Measurements from ENCODE around the gene RPTOR.

The RPTOR gene

DNA sequence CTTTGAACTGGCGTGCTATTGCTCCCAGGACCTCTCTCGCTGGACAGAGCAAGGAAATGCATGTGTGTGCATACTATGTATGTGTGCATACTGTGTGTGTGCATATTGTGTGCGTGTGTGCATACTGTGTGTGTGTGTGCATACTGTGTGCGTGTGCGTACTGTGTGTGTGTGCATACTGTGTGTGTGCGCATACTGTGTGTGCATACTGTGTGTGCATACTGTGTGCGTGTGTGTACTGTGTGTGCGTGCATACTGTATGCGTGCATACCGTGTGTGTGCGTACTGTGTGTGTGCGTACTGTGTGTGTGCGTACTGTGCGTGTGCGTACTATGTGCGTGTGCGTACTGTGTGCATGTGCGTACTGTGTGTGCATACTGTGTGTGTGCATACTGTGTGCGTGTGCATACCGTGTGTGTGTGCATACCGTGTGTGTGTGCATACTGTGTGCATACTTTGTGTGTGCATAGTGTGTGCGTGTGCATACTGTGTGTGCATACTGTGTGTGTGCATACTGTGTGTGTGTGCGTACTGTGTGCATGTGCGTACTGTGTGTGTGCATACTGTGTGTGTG, 89.4 kb downstream of the RPTOR start:
- no peaks in the 10 kb centered on the region; the same call in 1 of the 2 replicates for H3K36me3 ChIP-seq
- TF ChIP-seq, protein P1, sequence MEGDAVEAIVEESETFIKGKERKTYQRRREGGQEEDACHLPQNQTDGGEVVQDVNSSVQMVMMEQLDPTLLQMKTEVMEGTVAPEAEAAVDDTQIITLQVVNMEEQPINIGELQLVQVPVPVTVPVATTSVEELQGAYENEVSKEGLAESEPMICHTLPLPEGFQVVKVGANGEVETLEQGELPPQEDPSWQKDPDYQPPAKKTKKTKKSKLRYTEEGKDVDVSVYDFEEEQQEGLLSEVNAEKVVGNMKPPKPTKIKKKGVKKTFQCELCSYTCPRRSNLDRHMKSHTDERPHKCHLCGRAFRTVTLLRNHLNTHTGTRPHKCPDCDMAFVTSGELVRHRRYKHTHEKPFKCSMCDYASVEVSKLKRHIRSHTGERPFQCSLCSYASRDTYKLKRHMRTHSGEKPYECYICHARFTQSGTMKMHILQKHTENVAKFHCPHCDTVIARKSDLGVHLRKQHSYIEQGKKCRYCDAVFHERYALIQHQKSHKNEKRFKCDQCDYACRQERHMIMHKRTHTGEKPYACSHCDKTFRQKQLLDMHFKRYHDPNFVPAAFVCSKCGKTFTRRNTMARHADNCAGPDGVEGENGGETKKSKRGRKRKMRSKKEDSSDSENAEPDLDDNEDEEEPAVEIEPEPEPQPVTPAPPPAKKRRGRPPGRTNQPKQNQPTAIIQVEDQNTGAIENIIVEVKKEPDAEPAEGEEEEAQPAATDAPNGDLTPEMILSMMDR (IDR thresholded peaks at IDR 0.05; ENCODE audit: low read depth, low read length): no peak
- no peak for DNase-seq

DNA sequence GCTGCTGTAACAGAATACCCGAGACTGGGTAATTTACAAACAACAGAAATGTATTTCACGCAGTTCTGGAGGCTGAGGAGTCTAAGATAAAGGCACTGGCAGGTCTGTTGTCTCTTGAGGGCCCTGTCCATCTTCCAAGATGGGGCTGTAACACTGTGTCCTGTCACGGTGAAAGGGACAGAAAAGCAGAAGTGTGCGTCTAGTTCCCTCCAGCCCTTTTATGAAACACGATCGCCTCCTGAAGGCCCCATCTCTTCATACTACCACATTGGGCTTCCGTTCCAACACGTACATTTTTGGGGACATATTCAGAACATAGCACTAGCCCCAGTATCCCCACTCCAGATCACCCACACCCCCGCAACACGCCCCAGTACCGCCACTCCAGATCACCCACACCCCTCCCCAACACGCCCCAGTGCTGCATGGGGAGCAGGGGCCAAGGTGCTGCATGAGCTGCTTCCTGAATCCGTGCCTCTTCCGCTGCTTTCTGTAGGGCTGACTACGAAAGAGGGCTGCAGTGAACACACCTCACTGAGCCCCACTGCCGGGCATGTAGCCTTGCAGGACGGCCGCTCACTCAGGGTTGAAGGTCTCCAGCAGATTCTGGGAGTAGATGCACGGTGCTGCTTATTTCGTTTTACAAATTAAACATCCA, 91.9 kb downstream of the RPTOR start:
- no peaks in the 10 kb centered on the region for H3K9me3 ChIP-seq
- H3K36me3 ChIP-seq: no peaks in the 10 kb centered on the region; the same call in 1 of the 2 replicates
- H3K4me1 ChIP-seq: peaks cover 5% of the 10 kb centered on the region; the same call in 1 of the 2 replicates
- no peak overlapping the region for H3K4me3 ChIP-seq (ENCODE audit: low read depth, low read length)
- H3K27me3 ChIP-seq: no peaks in the 10 kb centered on the region
- TF ChIP-seq, protein P1 (IDR thresholded peaks at IDR 0.05; ENCODE audit: low read depth, low read length): no peak
- no peak for DNase-seq

More for the DNA sequence above, 89.4 kb downstream of the RPTOR start:
- no peaks in the 10 kb centered on the region; the same call in none of the 2 replicates for H3K4me1 ChIP-seq
- no peaks in the 10 kb centered on the region; the same call in 1 of the 2 replicates for H3K9me3 ChIP-seq
- no peak overlapping the region for H3K4me3 ChIP-seq (ENCODE audit: low read depth, low read length)
- no peaks in the 10 kb centered on the region for H3K27me3 ChIP-seq

- TF ChIP-seq, protein P1 (IDR thresholded peaks at IDR 0.05; ENCODE audit: low read depth, low read length): no peak
- Histone ChIP-seq H3K4me1 (peaks cover 5% of the 10 kb centered on the region; the same call in 1 of the 2 replicates), H3K36me3 (no peaks in the 10 kb centered on the region; the same call in 1 of the 2 replicates), H3K27me3 (no peaks in the 10 kb centered on the region), H3K9me3 (no peaks in the 10 kb centered on the region), H3K4me3 (ENCODE audit: low read depth, low read length) (no peak overlapping the region)
- DNase-seq: no peak
Observed at GRCh38 chr17:80637048-80637781, 92.6 kb downstream of the RPTOR start.

DNA sequence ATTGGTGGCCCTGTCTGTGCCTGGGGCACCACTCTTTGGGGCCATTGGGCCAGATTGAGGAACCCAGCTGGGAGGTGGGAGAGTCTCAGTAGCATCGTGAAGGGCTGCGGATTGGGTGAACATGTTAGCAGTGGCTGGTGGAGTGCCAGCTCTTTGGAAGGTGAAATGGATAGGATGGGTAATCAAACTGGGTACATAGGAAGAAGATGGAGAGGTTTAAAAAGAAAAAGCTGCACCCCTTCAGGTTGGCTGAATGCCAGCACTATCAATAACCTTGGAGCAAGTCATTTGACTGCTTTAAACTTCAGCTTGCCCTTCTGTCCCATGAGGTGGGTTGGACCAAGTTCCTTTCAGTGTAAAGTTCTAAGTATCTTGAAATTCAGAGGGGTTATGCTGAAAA, 95.0 kb downstream of the RPTOR start:
- peaks cover 5% of the 10 kb centered on the region; the same call in 1 of the 2 replicates for H3K4me1 ChIP-seq
- no peak for DNase-seq
- peaks cover 4% of the 10 kb centered on the region; the same call in 1 of the 2 replicates for H3K36me3 ChIP-seq
- H3K27me3 ChIP-seq: no peaks in the 10 kb centered on the region
- H3K4me3 ChIP-seq (ENCODE audit: low read depth, low read length): no peak overlapping the region
- TF ChIP-seq, protein P1 (IDR thresholded peaks at IDR 0.05; ENCODE audit: low read depth, low read length): no peak
- no peaks in the 10 kb centered on the region for H3K9me3 ChIP-seq

DNA sequence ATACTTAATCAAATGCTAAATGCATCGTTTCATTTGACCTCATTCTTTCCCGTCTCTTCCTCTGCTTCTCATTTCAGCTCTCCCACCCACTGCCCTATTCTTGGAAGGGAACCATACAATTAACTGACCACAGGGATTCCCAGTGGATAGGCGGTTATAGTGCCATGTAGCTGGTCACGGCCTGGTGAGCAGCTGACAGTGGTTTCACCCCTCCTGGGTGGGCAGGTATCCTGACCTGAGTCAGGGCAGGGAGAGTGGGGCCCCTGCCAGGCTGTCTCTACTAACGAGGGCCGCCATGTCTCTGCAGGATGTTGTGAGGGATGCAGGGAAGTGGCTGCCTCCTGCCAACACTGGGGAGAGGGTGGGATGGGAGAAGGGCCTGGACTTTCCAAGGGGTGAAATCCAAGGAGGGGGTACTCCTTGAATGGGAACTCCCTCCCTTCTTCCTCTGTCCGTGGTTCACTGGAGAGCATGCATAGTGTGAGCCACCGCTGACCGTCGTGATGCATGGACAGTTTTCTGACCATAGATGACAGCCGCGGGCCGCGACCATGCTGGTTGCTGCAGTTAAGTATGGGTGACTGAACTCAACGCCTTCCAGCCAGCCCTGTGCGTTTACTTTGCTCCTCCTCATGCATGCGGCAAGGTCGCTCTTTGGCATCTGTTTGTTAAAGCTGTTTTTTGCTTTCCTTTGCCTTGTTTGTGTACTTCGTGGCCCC, 95.9 kb downstream of the RPTOR start:
- H3K4me3 ChIP-seq (ENCODE audit: low read depth, low read length): no peak overlapping the region
- no peaks in the 10 kb centered on the region for H3K27me3 ChIP-seq
- H3K9me3 ChIP-seq: no peaks in the 10 kb centered on the region
- H3K4me1 ChIP-seq: peaks cover 6% of the 10 kb centered on the region; the same call in 1 of the 2 replicates
- H3K36me3 ChIP-seq: peaks cover 4% of the 10 kb centered on the region; the same call in 1 of the 2 replicates
- no peak for DNase-seq
- TF ChIP-seq, protein P1 (IDR thresholded peaks at IDR 0.05; ENCODE audit: low read depth, low read length): no peak

All from BE2C (cell line).